Ishikawa (cell line): ENCODE data around the gene PPM1N.

Source experiments
- CEBPB ChIP-seq: IDR thresholded peaks from 2 replicates; pipeline ENCODE4 v1.6.1; 2012
- CREB1 ChIP-seq: IDR thresholded peaks from 2 replicates; pipeline ENCODE4 v1.6.1; 2012; ENCODE audit warnings: low read depth
- EGR1 ChIP-seq: IDR thresholded peaks from 2 replicates; pipeline ENCODE4 v1.6.1; 2012
- EP300 ChIP-seq: IDR thresholded peaks from 2 replicates; pipeline ENCODE4 v1.6.1; 2012; ENCODE audit warnings: borderline replicate concordance
- FOXM1 ChIP-seq: IDR thresholded peaks from 2 replicates; pipeline ENCODE4 v1.6.1; 2012; ENCODE audit warnings: low read depth, borderline replicate concordance
- NFIC ChIP-seq: IDR thresholded peaks from 2 replicates; pipeline ENCODE4 v1.6.1; 2012
- RAD21 ChIP-seq: IDR thresholded peaks from 2 replicates; pipeline ENCODE4 v1.6.1; 2012; ENCODE audit warnings: low read depth
- TAF1 ChIP-seq: IDR thresholded peaks from 2 replicates; pipeline ENCODE4 v1.6.1; 2012; ENCODE audit warnings: low read depth, mild to moderate bottlenecking
- TCF12 ChIP-seq: IDR thresholded peaks from 2 replicates; pipeline ENCODE4 v1.6.1; 2012; ENCODE audit warnings: low read depth
- TEAD4 ChIP-seq: IDR thresholded peaks from 2 replicates; pipeline ENCODE4 v1.6.1; 2012
- YY1 ChIP-seq: IDR thresholded peaks from 2 replicates; pipeline ENCODE4 v1.6.1; 2012; ENCODE audit warnings: low read depth
- ZBTB7A ChIP-seq: IDR thresholded peaks from 2 replicates; pipeline ENCODE4 v1.6.1; 2012; ENCODE audit warnings: low read depth
- TF ChIP-seq, protein P1 (sequence below): IDR thresholded peaks from 2 replicates; pipeline ENCODE4 v1.6.1; 2012
- TF ChIP-seq, protein P2 (sequence below): IDR thresholded peaks from 2 replicates; pipeline ENCODE4 v1.6.1; 2012; ENCODE audit warnings: low read depth, mild to moderate bottlenecking
- TF ChIP-seq, protein P3 (sequence below): IDR thresholded peaks from 2 replicates; pipeline ENCODE4 v1.6.1; 2012

Gene PPM1N

DNA sequence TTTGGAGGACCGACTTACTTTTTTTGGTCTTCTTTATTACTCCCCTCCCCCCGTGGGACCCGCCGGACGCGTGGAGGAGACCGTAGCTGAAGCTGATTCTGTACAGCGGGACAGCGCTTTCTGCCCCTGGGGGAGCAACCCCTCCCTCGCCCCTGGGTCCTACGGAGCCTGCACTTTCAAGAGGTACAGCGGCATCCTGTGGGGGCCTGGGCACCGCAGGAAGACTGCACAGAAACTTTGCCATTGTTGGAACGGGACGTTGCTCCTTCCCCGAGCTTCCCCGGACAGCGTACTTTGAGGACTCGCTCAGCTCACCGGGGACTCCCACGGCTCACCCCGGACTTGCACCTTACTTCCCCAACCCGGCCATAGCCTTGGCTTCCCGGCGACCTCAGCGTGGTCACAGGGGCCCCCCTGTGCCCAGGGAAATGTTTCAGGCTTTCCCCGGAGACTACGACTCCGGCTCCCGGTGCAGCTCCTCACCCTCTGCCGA, 30.0 kb upstream of the PPM1N start:
- TF ChIP-seq CREB1: no peak
- TF ChIP-seq, protein P1, sequence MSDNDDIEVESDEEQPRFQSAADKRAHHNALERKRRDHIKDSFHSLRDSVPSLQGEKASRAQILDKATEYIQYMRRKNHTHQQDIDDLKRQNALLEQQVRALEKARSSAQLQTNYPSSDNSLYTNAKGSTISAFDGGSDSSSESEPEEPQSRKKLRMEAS: no peak
- no peak for TF ChIP-seq RAD21
- no peak for TF ChIP-seq EP300
- TF ChIP-seq ZBTB7A: no peak
- TF ChIP-seq, protein P2, sequence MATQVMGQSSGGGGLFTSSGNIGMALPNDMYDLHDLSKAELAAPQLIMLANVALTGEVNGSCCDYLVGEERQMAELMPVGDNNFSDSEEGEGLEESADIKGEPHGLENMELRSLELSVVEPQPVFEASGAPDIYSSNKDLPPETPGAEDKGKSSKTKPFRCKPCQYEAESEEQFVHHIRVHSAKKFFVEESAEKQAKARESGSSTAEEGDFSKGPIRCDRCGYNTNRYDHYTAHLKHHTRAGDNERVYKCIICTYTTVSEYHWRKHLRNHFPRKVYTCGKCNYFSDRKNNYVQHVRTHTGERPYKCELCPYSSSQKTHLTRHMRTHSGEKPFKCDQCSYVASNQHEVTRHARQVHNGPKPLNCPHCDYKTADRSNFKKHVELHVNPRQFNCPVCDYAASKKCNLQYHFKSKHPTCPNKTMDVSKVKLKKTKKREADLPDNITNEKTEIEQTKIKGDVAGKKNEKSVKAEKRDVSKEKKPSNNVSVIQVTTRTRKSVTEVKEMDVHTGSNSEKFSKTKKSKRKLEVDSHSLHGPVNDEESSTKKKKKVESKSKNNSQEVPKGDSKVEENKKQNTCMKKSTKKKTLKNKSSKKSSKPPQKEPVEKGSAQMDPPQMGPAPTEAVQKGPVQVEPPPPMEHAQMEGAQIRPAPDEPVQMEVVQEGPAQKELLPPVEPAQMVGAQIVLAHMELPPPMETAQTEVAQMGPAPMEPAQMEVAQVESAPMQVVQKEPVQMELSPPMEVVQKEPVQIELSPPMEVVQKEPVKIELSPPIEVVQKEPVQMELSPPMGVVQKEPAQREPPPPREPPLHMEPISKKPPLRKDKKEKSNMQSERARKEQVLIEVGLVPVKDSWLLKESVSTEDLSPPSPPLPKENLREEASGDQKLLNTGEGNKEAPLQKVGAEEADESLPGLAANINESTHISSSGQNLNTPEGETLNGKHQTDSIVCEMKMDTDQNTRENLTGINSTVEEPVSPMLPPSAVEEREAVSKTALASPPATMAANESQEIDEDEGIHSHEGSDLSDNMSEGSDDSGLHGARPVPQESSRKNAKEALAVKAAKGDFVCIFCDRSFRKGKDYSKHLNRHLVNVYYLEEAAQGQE: no peak
- TF ChIP-seq TAF1: no peak
- TF ChIP-seq NFIC: no peak

DNA sequence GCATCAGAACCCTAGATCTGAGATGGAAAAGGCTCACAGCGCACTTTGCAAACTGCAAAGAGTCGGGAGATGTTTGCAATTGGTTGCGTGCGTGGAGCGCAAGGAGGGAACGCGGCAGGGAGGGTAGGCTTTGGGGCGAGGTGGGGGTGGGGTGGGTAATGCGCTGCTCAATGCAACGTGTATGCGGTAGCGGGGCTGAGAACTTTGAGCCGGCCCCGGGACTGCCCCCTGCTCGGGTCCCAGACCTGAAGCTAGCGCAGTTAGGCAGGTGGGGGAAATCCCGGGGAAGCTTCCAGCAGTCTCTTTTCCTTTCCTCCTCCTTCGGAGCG, 29.5 kb upstream of the PPM1N start:
- TF ChIP-seq CREB1 (no peak), YY1 (no peak), TAF1 (no peak), TEAD4 (no peak), CEBPB (no peak), EGR1 (no peak), FOXM1 (no peak), EP300 (no peak), RAD21 (no peak), ZBTB7A (no peak), NFIC (no peak)
- TF ChIP-seq, protein P3, sequence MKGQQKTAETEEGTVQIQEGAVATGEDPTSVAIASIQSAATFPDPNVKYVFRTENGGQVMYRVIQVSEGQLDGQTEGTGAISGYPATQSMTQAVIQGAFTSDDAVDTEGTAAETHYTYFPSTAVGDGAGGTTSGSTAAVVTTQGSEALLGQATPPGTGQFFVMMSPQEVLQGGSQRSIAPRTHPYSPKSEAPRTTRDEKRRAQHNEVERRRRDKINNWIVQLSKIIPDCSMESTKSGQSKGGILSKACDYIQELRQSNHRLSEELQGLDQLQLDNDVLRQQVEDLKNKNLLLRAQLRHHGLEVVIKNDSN: no peak

DNA sequence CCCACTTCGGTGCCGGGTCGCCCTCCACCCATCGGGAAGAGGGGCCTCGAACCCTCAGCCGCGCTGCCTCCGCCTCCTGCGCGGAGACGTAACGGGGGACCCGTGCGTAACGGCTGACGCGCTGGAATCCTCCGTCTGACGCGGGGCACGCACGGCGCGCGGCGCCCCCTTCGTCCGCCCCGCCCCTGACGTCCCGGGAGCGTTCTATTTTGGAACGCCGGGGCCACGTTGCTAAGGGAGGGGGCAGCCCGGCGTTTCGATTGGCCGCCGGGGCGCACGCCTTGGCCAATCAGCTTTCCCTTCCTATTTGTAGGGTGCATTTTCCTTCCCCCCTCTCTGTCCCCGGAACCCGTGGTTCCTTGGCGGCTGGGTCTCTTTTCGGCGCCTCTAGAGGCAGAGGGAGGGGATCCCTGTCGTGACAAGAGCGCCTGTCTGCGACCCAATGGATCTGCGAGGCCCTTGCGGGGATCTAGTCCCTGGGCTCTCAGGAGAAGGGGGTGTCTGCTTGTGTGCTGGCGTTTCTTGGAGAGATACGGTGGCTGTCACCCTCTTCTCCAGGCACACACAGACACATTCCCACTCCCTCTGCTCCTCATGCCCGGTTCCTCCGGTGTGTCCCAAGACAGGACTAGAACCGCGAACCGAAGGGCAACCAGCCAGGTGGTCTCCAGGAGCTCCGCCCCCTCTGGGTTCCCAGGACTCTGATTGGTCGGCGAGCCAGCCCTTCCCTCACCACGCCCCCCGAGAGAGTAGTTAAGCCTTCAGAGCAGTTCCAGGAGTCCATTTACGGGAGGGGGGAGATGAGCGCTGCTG, 28.9 kb upstream of the PPM1N start:
- TF ChIP-seq CREB1 (peak; percentile 88), YY1 (no peak), RAD21 (no peak), ZBTB7A (0 out of 2 replicates have a peak, but pooled peaks have one; percentile 2), TEAD4 (peak; percentile 81), NFIC (0 out of 2 replicates have a peak, but pooled peaks have one; percentile 20)
- TF ChIP-seq, protein P1: peak; percentile 86

DNA sequence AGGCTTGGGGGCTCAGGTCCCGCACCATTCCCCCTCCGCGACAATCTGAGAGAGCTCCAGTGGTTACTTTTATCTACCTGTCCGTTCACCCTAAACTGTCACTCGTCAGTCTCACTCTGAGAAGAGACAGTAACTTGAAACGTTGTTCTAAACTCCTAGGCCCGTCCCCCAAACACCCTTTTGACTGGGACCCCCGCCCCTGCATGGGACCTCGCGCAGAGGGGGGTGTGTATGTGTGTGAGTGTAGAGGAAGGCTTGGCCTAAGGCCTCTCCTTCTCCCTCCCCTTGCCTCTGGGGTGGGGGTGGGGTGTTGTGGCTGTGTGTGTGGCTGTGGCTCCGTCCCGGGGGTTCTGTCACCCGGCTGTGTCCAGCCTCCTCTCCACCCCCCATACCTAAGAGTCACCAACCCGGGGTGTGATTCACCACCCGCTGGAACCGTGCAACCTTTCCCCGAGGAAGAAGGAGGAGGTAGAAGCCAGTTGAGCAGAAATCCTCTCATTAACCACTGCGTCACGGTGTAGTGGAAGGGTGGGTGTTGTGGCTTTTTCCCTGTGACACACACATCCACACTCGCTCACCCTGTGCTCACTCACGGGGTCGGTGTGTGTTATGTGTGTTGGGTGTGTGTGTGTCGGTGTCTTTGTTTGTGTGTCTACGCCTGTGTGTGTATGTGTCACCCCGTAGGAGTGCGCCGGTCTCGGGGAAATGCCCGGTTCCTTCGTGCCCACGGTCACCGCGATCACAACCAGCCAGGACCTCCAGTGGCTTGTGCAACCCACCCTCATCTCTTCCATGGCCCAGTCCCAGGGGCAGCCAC, 28.1 kb upstream of the PPM1N start:
- TF ChIP-seq ZBTB7A: no peak
- TF ChIP-seq TAF1: no peak
- TF ChIP-seq NFIC: no peak
- TF ChIP-seq EP300: no peak
- no peak for TF ChIP-seq TCF12
- no peak for TF ChIP-seq YY1

DNA sequence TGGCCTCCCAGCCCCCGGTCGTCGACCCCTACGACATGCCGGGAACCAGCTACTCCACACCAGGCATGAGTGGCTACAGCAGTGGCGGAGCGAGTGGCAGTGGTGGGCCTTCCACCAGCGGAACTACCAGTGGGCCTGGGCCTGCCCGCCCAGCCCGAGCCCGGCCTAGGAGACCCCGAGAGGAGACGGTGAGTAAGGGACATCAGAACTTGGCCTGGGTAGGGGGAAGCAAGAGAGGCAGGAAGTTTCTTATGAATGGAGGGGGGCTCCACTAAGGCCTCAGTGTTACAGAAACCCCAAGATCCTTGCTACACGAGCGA, 27.5 kb upstream of the PPM1N start:
- TF ChIP-seq ZBTB7A (no peak), RAD21 (no peak), EGR1 (no peak), TEAD4 (no peak), CREB1 (no peak), CEBPB (no peak), YY1 (no peak), EP300 (no peak), TAF1 (no peak), TCF12 (no peak), NFIC (no peak), FOXM1 (no peak)
- TF ChIP-seq, protein P1: no peak
- TF ChIP-seq, protein P3: no peak
- TF ChIP-seq, protein P2: no peak
